Upper lobe of left lung (tissue), 4 donors: ENCODE data around the gene SVIL.
"Not testable (repeated sequence)": the region's sequence is repeated elsewhere in the genome, so short reads cannot be mapped to it uniquely, and the experiment has no call there.

Experiments
- CTCF ChIP-seq, 6 experiments: fragments of 450-650 bp in 4 of 6; fragments of 200-600 bp in 2 of 6; sonication (generic) in 2 of 6; IDR thresholded peaks; one replicate each; pipeline ENCODE4 v1.5.1; 2016 to 2019; ENCODE audit warnings: antibody characterized with exemption in 6 of 6
- POLR2A ChIP-seq, 4 donors: fragments of 450-650 bp; IDR thresholded peaks; one replicate each; pipeline ENCODE4 v1.5.1; 2016 to 2017; ENCODE audit warnings: antibody characterized with exemption in 4 of 4, mild to moderate bottlenecking in 2 of 4
- POLR2AphosphoS5 ChIP-seq, 2 donors: sonication (generic); formaldehyde crosslinking; IDR thresholded peaks; one replicate each; pipeline ENCODE4 v1.5.1; 2017; ENCODE audit warnings: antibody characterized with exemption in 2 of 2

- TF ChIP-seq POLR2A, CTCF, POLR2AphosphoS5 (IDR thresholded peaks at IDR 0.05): not testable (repeated sequence)
Measured at GRCh38 chr10:29582769-29583168, 52.0 kb downstream of the SVIL start.
